ENCODE data around the gene KIAA1755.

The KIAA1755 gene

DNA sequence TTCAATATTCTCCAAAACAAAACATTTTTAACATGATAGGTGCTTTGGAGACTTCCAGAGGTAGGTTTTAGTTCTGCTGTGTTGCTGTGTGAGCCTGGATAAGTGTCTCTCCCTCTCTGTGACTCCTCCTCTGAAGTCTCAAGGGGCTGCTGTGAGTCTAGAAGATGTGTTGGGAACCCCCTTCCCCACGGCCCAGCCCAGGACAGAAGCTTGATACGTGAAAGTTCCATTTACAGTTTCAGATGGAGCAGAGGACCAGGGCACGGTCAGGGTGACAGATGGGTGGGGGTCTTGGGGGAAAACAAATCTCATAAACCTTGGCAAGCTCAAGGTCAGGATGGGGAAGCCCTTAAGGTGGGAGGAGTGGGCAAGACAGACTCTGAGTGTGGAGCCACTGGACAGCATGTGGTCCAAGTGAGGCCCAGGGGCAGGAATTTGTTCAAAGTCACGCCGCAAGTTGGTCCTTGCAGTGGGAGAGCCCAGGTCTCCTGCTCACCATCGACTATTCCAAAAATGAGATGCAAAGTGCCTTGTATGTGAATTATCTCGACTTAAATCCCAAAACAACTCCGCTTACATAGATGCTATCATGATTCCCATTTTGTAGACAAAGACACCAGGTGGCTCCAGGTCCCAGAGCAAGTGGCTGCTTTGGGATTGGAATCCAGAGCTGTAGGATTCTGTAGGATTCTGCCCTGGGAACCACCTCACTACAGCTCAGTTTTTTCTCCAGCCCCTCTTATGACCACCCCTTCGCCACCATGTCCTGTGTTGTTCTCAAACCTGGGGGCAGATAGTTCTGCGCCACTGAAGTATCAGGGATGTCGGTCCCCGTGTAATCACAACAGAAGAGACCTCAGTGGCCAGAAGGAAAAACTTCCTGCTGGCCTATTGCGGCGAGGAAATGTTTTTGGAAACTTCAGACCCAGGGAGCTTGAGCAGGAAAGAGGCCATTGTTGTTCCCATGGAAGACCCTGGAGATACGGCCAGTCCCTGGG is 97.4 kb downstream of the KIAA1755 start:
- intact Hi-C loops (cut with DNase I): no loop called here
- peak in 2 of 10 donors; percentile 34 to 56 for DNase-seq

GRCh38 chr20:38162149-38162548 is 98.4 kb downstream of the KIAA1755 start:
- DNase-seq: peak in 1 of 10 donors; percentile 40
- intact Hi-C loops (cut with DNase I): no loop called here

DNA sequence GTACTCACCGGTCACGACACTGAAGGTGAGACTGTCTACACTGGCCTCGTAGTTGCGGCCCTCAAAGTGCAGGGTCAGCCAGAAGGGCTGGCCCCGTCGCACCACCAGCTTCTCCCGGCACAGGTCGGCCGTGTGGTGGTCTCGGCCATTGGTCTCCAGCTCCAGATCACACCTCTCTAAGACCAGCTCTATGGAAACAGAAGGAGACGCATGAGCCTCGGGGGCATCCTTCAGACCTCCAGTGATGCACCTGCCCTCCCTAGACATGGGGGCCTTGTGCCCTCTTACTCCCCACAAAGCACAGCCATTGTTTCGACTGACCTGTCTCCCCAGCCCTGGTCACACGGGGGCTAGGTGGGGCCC is 99.1 kb downstream of the KIAA1755 start:
- intact Hi-C loops (cut with DNase I): no loop called here
- DNase-seq: peak in 3 of 10 donors; percentile 28 to 57 (median 42)

Measured in posterior cingulate gyrus (tissue), 11 donors.